ENCODE results near the gene EXOC6.

DNA sequence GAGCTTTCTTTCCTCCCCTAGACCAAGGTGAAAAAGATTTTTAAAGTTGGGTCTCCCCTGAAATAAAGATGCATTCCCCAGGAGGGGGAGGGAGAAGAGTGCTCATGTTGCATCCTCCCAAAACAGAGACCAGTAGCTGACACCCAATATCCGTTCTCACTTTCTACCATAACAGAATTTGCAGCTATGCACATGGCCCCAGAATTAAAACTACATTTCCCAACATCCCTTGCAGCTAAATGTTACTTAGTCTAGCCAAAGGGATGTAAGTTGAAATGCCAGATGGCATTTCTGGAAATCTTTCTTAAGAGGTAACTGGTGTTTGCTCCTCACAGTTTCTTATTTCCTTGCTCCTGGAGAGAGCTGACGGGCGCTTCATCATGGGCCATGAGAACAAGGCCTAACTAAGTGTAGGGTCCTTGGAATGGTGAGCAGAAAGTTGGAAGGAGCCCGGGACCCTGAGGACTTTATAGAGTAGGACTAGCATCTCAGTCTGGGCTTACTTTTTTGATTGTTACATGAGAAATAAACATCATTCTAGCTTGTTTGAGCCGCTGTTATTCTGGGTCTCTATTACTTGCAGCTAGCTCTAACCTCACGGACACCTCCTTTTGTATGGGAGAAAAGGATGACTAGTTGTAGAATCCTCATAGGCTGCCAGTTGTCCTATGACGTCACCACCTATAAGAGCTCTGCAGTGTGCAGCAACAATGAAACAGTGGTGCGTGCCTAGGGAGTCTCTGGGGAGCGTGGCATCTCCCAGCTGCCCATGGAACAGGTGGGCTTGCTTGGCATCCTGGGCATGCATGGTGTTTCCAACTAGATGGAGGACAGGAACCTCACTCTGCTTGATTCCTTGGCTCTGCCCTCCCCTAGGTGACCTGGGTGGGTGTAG is 46.1 kb upstream of the EXOC6 start:
- TF ChIP-seq, protein P1, sequence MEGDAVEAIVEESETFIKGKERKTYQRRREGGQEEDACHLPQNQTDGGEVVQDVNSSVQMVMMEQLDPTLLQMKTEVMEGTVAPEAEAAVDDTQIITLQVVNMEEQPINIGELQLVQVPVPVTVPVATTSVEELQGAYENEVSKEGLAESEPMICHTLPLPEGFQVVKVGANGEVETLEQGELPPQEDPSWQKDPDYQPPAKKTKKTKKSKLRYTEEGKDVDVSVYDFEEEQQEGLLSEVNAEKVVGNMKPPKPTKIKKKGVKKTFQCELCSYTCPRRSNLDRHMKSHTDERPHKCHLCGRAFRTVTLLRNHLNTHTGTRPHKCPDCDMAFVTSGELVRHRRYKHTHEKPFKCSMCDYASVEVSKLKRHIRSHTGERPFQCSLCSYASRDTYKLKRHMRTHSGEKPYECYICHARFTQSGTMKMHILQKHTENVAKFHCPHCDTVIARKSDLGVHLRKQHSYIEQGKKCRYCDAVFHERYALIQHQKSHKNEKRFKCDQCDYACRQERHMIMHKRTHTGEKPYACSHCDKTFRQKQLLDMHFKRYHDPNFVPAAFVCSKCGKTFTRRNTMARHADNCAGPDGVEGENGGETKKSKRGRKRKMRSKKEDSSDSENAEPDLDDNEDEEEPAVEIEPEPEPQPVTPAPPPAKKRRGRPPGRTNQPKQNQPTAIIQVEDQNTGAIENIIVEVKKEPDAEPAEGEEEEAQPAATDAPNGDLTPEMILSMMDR (optimal IDR thresholded peaks at IDR 0.05 in 1 of 3, IDR thresholded peaks at IDR 0.05 in 1 of 3, conservative IDR thresholded peaks at IDR 0.05 in 1 of 3; ENCODE audit: extremely low read depth in 1 of 3, insufficient read depth in 2 of 3, low read length in 3 of 3) = no peak
- no peak for TF ChIP-seq EZH2 (IDR thresholded peaks at IDR 0.05; ENCODE audit: low read length)
